ENCODE data around the gene PEAK3. TPM values are rescaled to one million over a fixed set of nuclear protein-coding genes. Genes with fewer than 3 reads are reported as not detected.

Gene PEAK3
- total RNA-seq, 1 donor from 2014 or later = 2.0 TPM

GRCh38 chr19:2325281-2326046 lies 43.5 kb upstream of the PEAK3 start:
- no peak for DNase-seq (ENCODE audit: extremely low spot score in 2 of 2)
- Histone ChIP-seq H3K36me3 (peaks cover 0 to 25% of the 10 kb centered on the region in 2 donors), H3K27ac (no peak overlapping the region), H3K4me1 (peaks cover 35% of the 10 kb centered on the region), H3K4me3 (no peak overlapping the region), H3K27me3 (no peaks in the 10 kb centered on the region), H3K9me3 (no peaks in the 10 kb centered on the region)
- intact Hi-C loops (cut with DNase I) = no loop called here
- TF ChIP-seq POLR2AphosphoS5 (IDR thresholded peaks at IDR 0.05; ENCODE audit: insufficient read depth in 1 of 2, low read depth in 1 of 2) = no peak
- TF ChIP-seq, protein P1, sequence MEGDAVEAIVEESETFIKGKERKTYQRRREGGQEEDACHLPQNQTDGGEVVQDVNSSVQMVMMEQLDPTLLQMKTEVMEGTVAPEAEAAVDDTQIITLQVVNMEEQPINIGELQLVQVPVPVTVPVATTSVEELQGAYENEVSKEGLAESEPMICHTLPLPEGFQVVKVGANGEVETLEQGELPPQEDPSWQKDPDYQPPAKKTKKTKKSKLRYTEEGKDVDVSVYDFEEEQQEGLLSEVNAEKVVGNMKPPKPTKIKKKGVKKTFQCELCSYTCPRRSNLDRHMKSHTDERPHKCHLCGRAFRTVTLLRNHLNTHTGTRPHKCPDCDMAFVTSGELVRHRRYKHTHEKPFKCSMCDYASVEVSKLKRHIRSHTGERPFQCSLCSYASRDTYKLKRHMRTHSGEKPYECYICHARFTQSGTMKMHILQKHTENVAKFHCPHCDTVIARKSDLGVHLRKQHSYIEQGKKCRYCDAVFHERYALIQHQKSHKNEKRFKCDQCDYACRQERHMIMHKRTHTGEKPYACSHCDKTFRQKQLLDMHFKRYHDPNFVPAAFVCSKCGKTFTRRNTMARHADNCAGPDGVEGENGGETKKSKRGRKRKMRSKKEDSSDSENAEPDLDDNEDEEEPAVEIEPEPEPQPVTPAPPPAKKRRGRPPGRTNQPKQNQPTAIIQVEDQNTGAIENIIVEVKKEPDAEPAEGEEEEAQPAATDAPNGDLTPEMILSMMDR (IDR thresholded peaks at IDR 0.05) = no peak
- no peak for TF ChIP-seq POLR2A (IDR thresholded peaks at IDR 0.05)

- intact Hi-C loops (cut with DNase I) = no loop called here
- DNase-seq (ENCODE audit: extremely low spot score in 2 of 2) = no peak
- H3K4me3 ChIP-seq = no peak overlapping the region
- TF ChIP-seq POLR2A (IDR thresholded peaks at IDR 0.05) (no peak), POLR2AphosphoS5 (IDR thresholded peaks at IDR 0.05; ENCODE audit: insufficient read depth in 1 of 2, low read depth in 1 of 2) (no peak)
- TF ChIP-seq, protein P1 (IDR thresholded peaks at IDR 0.05) = no peak
- H3K27ac ChIP-seq = no peak overlapping the region
- no peaks in the 10 kb centered on the region for H3K27me3 ChIP-seq
- no peaks in the 10 kb centered on the region for H3K9me3 ChIP-seq
- H3K4me1 ChIP-seq = peaks cover 24% of the 10 kb centered on the region
- H3K36me3 ChIP-seq = peaks cover 0 to 25% of the 10 kb centered on the region in 2 donors
Measured at GRCh38 chr19:2324220-2324948, 42.4 kb upstream of the PEAK3 start.

- H3K4me1 ChIP-seq = peaks cover 18% of the 10 kb centered on the region
- H3K9me3 ChIP-seq = no peaks in the 10 kb centered on the region
- H3K27ac ChIP-seq = no peak overlapping the region
- no peaks in the 10 kb centered on the region for H3K27me3 ChIP-seq
- no peak for DNase-seq (ENCODE audit: extremely low spot score in 2 of 2)
- no peak for TF ChIP-seq POLR2A (IDR thresholded peaks at IDR 0.05)
- TF ChIP-seq, protein P1 (IDR thresholded peaks at IDR 0.05) = no peak
- TF ChIP-seq POLR2AphosphoS5 (IDR thresholded peaks at IDR 0.05; ENCODE audit: insufficient read depth in 1 of 2, low read depth in 1 of 2) = no peak
- H3K36me3 ChIP-seq = peaks cover 0 to 25% of the 10 kb centered on the region in 2 donors
- no peak overlapping the region for H3K4me3 ChIP-seq
- intact Hi-C loops (cut with DNase I) = no loop called here
Measured at GRCh38 chr19:2323707-2324106, 41.7 kb upstream of the PEAK3 start.

GRCh38 chr19:2321565-2322283 lies 39.7 kb upstream of the PEAK3 start:
- TF ChIP-seq POLR2AphosphoS5 (IDR thresholded peaks at IDR 0.05; ENCODE audit: insufficient read depth in 1 of 2, low read depth in 1 of 2) = no peak
- no peak for TF ChIP-seq POLR2A (IDR thresholded peaks at IDR 0.05)
- TF ChIP-seq, protein P1 (IDR thresholded peaks at IDR 0.05) = no peak
- Histone ChIP-seq H3K4me3 (no peak overlapping the region), H3K27me3 (no peaks in the 10 kb centered on the region), H3K4me1 (peaks cover 5% of the 10 kb centered on the region), H3K27ac (no peak overlapping the region), H3K9me3 (no peaks in the 10 kb centered on the region), H3K36me3 (peaks cover 0 to 25% of the 10 kb centered on the region in 2 donors)
- no peak for DNase-seq (ENCODE audit: extremely low spot score in 2 of 2)
- intact Hi-C loops (cut with DNase I) = no loop called here
